H1 (cell line): ENCODE results near the gene RNASEH2A. TPM values are rescaled to one million over a fixed set of nuclear protein-coding genes. Genes with fewer than 3 reads are reported as not detected.

Source experiments
- CBX5 ChIP-seq: fragments of 300-800, 300-1000 bp; sonication (generic); IDR thresholded peaks from 2 replicates; pipeline ENCODE4 v1.7.1; 2016; ENCODE audit warnings: antibody characterized with exemption, low read length, low read depth
- CHD2 ChIP-seq: IDR thresholded peaks from 2 replicates; pipeline ENCODE4 v1.6.1; 2012; ENCODE audit warnings: low read length, improper control_type of control experiment
- CREB1 ChIP-seq: IDR thresholded peaks from 2 replicates; pipeline ENCODE4 v1.6.1; 2012; ENCODE audit warnings: inconsistent platforms
- EGR1 ChIP-seq: IDR thresholded peaks from 2 replicates; pipeline ENCODE4 v1.6.1; 2011; ENCODE audit warnings: low read depth, low read length, borderline replicate concordance
- EZH2 ChIP-seq: fragments of 200-600 bp; sonication (generic); IDR thresholded peaks from 2 replicates; pipeline ENCODE4 v1.7.1; 2012; ENCODE audit warnings: low read depth, mild to moderate bottlenecking, moderate library complexity, low read length, inconsistent platforms; ENCODE audit not compliant: severe bottlenecking
- HDAC2 ChIP-seq, 2 experiments: fragments of 300-600 bp in 1 of 2; sonication (generic) in 1 of 2; IDR thresholded peaks; 2 replicates each; pipeline ENCODE4 v1.6.1; 2011 to 2012; ENCODE audit warnings: low read depth in 2 of 2, low read length in 2 of 2, mild to moderate bottlenecking in 2 of 2, moderate library complexity in 2 of 2, borderline replicate concordance in 1 of 2, inconsistent platforms in 1 of 2
- KDM1A ChIP-seq: fragments of 200-600, 300-600 bp; sonication (generic); IDR thresholded peaks from 2 replicates; pipeline ENCODE4 v1.7.1; 2016; ENCODE audit warnings: mild to moderate bottlenecking, low read length, borderline replicate concordance
- KDM5A ChIP-seq: fragments of 200-600 bp; IDR thresholded peaks from 2 replicates; pipeline ENCODE4 v1.7.1; 2012; ENCODE audit warnings: mild to moderate bottlenecking, low read length, inconsistent platforms, mixed read lengths
- MAFK ChIP-seq: IDR thresholded peaks from 2 replicates; pipeline ENCODE4 v1.6.1; 2012; ENCODE audit warnings: low read depth, mild to moderate bottlenecking, improper control_type of control experiment, low read length
- NANOG ChIP-seq: IDR thresholded peaks from 2 replicates; pipeline ENCODE4 v1.6.1; 2011; ENCODE audit warnings: low read length, low read depth, mild to moderate bottlenecking, inconsistent platforms; ENCODE audit not compliant: insufficient read depth, poor library complexity, severe bottlenecking
- POLR2AphosphoS5 ChIP-seq: IDR thresholded peaks from 2 replicates; pipeline ENCODE4 v1.6.1; 2011; ENCODE audit warnings: low read depth, low read length
- SIN3A ChIP-seq, 2 experiments: IDR thresholded peaks in 1 of 2; conservative IDR thresholded peaks in 1 of 2; 2 replicates each; pipeline ENCODE4 v1.6.1; 2011 to 2012; ENCODE audit warnings: low read length in 2 of 2, improper control_type of control experiment in 1 of 2, low read depth in 1 of 2, mild to moderate bottlenecking in 1 of 2
- SIRT6 ChIP-seq: IDR thresholded peaks from one replicate; pipeline ENCODE4 v1.7.1; 2012; ENCODE audit warnings: low read length, inconsistent platforms
- SIX5 ChIP-seq: IDR thresholded peaks from 2 replicates; pipeline ENCODE4 v1.6.1; 2011; ENCODE audit warnings: mild to moderate bottlenecking, low read depth, low read length
- SP1 ChIP-seq: IDR thresholded peaks from 2 replicates; pipeline ENCODE4 v1.6.1; 2011; ENCODE audit warnings: low read depth, low read length
- SP2 ChIP-seq: IDR thresholded peaks from 2 replicates; pipeline ENCODE4 v1.6.1; 2012; ENCODE audit warnings: mild to moderate bottlenecking, low read length, inconsistent platforms
- SRF ChIP-seq: IDR thresholded peaks from 2 replicates; pipeline ENCODE4 v1.6.1; 2011; ENCODE audit warnings: mild to moderate bottlenecking, low read depth, low read length, moderate library complexity
- TAF1 ChIP-seq: IDR thresholded peaks from 2 replicates; pipeline ENCODE4 v1.6.1; 2011; ENCODE audit warnings: mild to moderate bottlenecking, low read depth, low read length
- TCF12 ChIP-seq: IDR thresholded peaks from 2 replicates; pipeline ENCODE4 v1.6.1; 2011; ENCODE audit warnings: low read depth, mild to moderate bottlenecking, low read length
- TEAD4 ChIP-seq: IDR thresholded peaks from 2 replicates; pipeline ENCODE4 v1.6.1; 2012; ENCODE audit warnings: low read depth, low read length, inconsistent platforms, mixed read lengths
- ZNF274 ChIP-seq: IDR thresholded peaks from 2 replicates; pipeline ENCODE4 v1.7.0; 2012; ENCODE audit warnings: low read length, borderline replicate concordance; ENCODE audit errors: extremely low read depth
- polyA plus RNA-seq, 7 experiments: library from polyadenylated mRNA; depleted of rRNA in 3 of 7; stranded (reverse) in 5 of 7; unstranded in 2 of 7; fragments of >200 nt in 5 of 7; fragments of 200-250 nt in 2 of 7; gene quantifications; 1 replicate in 5 of 7; 2 replicates in 1 of 7; 4 replicates in 1 of 7; pipeline versions ENCODE4 v1.2.1 to v1.2.3, GENCODE V29; 2011 to 2013; ENCODE audit warnings: missing spikeins in 2 of 7, mixed read lengths in 2 of 7
- total RNA-seq: library from RNA; stranded (reverse); fragmentation: NEBNext Ultra II Directional; extraction: Animal tissue kit (Norgen Biotek cat#: 25700); gene quantifications from 2 replicates; pipeline ENCODE4 v1.2.1, GENCODE V29; 2021
- TF ChIP-seq, protein P1 (sequence below): IDR thresholded peaks from 2 replicates; pipeline ENCODE4 v1.6.1; 2012; ENCODE audit warnings: inconsistent platforms
- TF ChIP-seq, protein P2 (sequence below): IDR thresholded peaks from 2 replicates; pipeline ENCODE4 v1.6.1; 2012; ENCODE audit warnings: inconsistent platforms

RNASEH2A gene
- total and polyA plus RNA-seq, 2 of the 8 experiments (the other 6 are each of a cell fraction or from before 2014, with no cell fraction given): 67.5 to 120 TPM

DNA sequence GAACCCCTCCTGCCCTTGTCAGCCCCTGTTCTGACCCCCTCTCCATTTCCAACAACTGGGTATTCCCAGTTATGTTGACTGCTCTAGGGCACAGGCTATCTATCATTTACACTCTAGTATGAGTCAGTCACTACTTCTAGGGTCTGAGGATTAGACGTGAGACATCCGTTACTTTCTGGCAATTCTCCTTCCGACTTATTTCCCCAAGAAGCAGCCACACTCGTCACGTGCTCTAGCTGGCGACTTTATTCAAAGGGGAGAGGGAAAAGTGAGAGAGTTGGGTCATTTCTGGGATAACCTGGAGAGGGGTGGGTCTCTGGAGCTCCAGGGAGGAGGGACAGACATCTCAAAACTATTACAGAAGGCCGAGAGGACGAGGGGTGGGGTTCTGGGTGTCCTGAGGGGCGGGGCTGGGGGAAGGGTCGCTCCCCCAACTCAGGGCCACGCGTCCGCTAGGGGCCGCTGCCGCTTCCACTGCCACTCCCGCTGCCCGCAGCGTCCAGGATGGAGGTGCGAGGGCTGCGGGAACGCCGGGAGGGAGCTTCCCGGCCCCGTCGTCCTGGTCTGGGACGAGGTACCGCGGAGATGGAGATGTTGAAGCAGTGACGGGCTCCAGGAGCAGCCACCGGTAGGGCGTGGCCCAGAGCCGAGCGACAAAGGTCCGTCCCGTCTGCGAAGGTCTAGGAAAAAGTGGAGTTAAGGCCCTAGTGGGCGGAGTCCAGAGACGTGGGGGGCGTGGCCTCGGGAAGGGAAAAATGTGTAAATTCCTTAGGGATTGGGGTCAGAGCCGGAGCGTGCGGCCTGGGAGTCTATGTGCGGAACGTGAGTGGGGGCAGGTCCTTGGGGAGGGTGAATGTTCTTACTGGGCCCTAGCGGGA is 19.1 kb downstream of the RNASEH2A start (continued):
- TF ChIP-seq, protein P1, sequence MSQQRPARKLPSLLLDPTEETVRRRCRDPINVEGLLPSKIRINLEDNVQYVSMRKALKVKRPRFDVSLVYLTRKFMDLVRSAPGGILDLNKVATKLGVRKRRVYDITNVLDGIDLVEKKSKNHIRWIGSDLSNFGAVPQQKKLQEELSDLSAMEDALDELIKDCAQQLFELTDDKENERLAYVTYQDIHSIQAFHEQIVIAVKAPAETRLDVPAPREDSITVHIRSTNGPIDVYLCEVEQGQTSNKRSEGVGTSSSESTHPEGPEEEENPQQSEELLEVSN: peak; percentile 88
- TF ChIP-seq MAFK: no peak
- TF ChIP-seq SIN3A (conservative IDR thresholded peaks at IDR 0.05 in 1 of 2, IDR thresholded peaks at IDR 0.05 in 1 of 2; ENCODE audit: low read depth in 1 of 2, low read length in 2 of 2): 0 out of 4 replicates have a peak, but pooled peaks of 1 of the 2 experiments have one; percentile 58
- TF ChIP-seq ZNF274: no peak
- no peak for TF ChIP-seq HDAC2 (IDR thresholded peaks at IDR 0.05; ENCODE audit: borderline replicate concordance in 1 of 2, low read depth in 2 of 2, low read length in 2 of 2)
- no peak for TF ChIP-seq CBX5
- TF ChIP-seq SP1: peak; percentile 42; the same call in 1 of the 2 replicates
- no peak for TF ChIP-seq SIRT6
- 0 out of 2 replicates have a peak, but pooled peaks have one; percentile 2 for TF ChIP-seq TCF12
- TF ChIP-seq SP2: no peak
- no peak for TF ChIP-seq NANOG
- peak; percentile 52; the same call in 1 of the 2 replicates for TF ChIP-seq TEAD4
- peak; percentile 81 for TF ChIP-seq TAF1
- no peak for TF ChIP-seq CHD2
- no peak for TF ChIP-seq KDM5A
- TF ChIP-seq, protein P2, sequence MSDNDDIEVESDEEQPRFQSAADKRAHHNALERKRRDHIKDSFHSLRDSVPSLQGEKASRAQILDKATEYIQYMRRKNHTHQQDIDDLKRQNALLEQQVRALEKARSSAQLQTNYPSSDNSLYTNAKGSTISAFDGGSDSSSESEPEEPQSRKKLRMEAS: peak; percentile 88
- TF ChIP-seq EGR1: no peak
- TF ChIP-seq EZH2: no peak
- no peak for TF ChIP-seq SIX5
- TF ChIP-seq CREB1: peak; percentile 55; the same call in 1 of the 2 replicates
- TF ChIP-seq POLR2AphosphoS5: peak; percentile 39; the same call in 1 of the 2 replicates
- peak; percentile 41; the same call in 1 of the 2 replicates for TF ChIP-seq KDM1A
- TF ChIP-seq SRF: no peak
